Tibial nerve (tissue), 4 donors: Measurements from ENCODE around the gene DIP2A. TPM values are rescaled to one million over a fixed set of nuclear protein-coding genes. Genes with fewer than 3 reads are reported as not detected.

ENCODE experiments used
- DNase-seq, 2 donors: peaks; one replicate each; pipeline ENCODE4 v3.0.0-alpha.2; 2019; ENCODE audit warnings: low spot score in 2 of 2
- H3K27ac ChIP-seq, 4 donors: fragments of 200-600 bp; sonication (generic) in 3 of 4; one replicate each; pipeline ENCODE4 v1.5.1; 2017 to 2019; ENCODE audit warnings: mild to moderate bottlenecking in 1 of 4
- H3K27me3 ChIP-seq, 2 donors: fragments of 200-600 bp; sonication (generic) in 1 of 2; one replicate each; pipeline versions ENCODE4 v1.5.1 to v1.6.0; 2017 to 2019
- H3K36me3 ChIP-seq, 3 donors: fragments of 200-600 bp; sonication (generic); one replicate each; pipeline ENCODE4 v1.5.1; 2018 to 2019
- H3K4me1 ChIP-seq, 4 donors: fragments of 200-600 bp; sonication (generic) in 3 of 4; one replicate each; pipeline ENCODE4 v1.5.1; 2017 to 2019
- H3K4me3 ChIP-seq, 4 donors: fragments of 200-600 bp; sonication (generic) in 3 of 4; one replicate each; pipeline ENCODE4 v1.5.1; 2017 to 2019; ENCODE audit warnings: mild to moderate bottlenecking in 1 of 4, moderate library complexity in 1 of 4
- H3K9me3 ChIP-seq, 4 donors: fragments of 200-600 bp; sonication (generic) in 3 of 4; one replicate each; pipeline ENCODE4 v1.5.1; 2017 to 2019
- EP300 ChIP-seq, 2 donors: sonication (generic); formaldehyde crosslinking; IDR thresholded peaks; one replicate each; pipeline ENCODE4 v1.6.1; 2017; ENCODE audit warnings: antibody characterized with exemption in 2 of 2, mild to moderate bottlenecking in 1 of 2
- POLR2A ChIP-seq, 2 donors: fragments of 450-650 bp; IDR thresholded peaks; one replicate each; pipeline ENCODE4 v1.6.1; 2017; ENCODE audit warnings: antibody characterized with exemption in 2 of 2, mild to moderate bottlenecking in 2 of 2, moderate library complexity in 2 of 2
- WGBS, 2 donors: methylation state at CpG; one replicate each; pipeline ENCODE4 v1.1.5; 2018; 5-methylcytosine and 5-hydroxymethylcytosine counted together
- total RNA-seq, 4 donors: library from RNA; depleted of rRNA; stranded (reverse); fragments of >200 nt; gene quantifications; one replicate each; pipeline ENCODE4 v1.1.0, GENCODE V29; 2016
- TF ChIP-seq, protein P1 (sequence below), 5 experiments: fragments of 200-600 bp in 3 of 5; fragments of 450-650 bp in 2 of 5; sonication (generic) in 3 of 5; IDR thresholded peaks; one replicate each; pipeline ENCODE4 v1.5.1; 2016 to 2019; ENCODE audit warnings: antibody characterized with exemption in 5 of 5, mild to moderate bottlenecking in 3 of 5, moderate library complexity in 2 of 5

Gene DIP2A
- total RNA-seq, 4 donors from 2014 or later = 55.5 to 67.2 (median 59.8) TPM

DNA sequence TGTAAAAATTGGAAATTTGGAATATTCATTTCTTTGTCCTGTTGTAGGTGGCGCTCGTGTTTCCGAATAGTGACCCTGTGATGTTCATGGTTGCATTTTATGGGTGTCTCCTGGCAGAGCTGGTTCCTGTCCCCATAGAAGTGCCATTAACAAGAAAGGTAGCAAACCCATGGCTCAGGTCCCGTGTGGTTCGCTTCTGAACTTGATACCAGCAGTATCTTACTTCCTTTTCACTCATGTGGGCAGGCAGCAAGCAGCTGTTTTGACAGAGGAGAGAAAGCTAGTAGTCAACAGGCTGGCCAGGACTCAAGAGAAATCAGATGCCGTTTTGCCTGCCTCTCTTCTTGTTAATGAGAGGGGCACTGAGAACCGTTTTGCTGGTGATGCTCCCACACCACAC is 73.4 kb downstream of the DIP2A start:
- 86 to 87% methylated on average over 7 of the region's 7 CpGs for WGBS, 2 donors
- no peaks in the 10 kb centered on the region for H3K4me1 ChIP-seq
- TF ChIP-seq, protein P1, sequence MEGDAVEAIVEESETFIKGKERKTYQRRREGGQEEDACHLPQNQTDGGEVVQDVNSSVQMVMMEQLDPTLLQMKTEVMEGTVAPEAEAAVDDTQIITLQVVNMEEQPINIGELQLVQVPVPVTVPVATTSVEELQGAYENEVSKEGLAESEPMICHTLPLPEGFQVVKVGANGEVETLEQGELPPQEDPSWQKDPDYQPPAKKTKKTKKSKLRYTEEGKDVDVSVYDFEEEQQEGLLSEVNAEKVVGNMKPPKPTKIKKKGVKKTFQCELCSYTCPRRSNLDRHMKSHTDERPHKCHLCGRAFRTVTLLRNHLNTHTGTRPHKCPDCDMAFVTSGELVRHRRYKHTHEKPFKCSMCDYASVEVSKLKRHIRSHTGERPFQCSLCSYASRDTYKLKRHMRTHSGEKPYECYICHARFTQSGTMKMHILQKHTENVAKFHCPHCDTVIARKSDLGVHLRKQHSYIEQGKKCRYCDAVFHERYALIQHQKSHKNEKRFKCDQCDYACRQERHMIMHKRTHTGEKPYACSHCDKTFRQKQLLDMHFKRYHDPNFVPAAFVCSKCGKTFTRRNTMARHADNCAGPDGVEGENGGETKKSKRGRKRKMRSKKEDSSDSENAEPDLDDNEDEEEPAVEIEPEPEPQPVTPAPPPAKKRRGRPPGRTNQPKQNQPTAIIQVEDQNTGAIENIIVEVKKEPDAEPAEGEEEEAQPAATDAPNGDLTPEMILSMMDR (IDR thresholded peaks at IDR 0.05) = no peak
- TF ChIP-seq EP300 (IDR thresholded peaks at IDR 0.05) (no peak), POLR2A (IDR thresholded peaks at IDR 0.05) (no peak)
- H3K36me3 ChIP-seq = peaks cover 0 to 65% (median 2%) of the 10 kb centered on the region in 3 donors
- H3K27me3 ChIP-seq = no peaks in the 10 kb centered on the region
- H3K27ac ChIP-seq = no peak overlapping the region
- no peaks in the 10 kb centered on the region for H3K9me3 ChIP-seq
- no peak overlapping the region for H3K4me3 ChIP-seq
- DNase-seq = no peak

GRCh38 chr21:46537026-46537425 is 78.3 kb downstream of the DIP2A start:
- no peak overlapping the region for H3K4me3 ChIP-seq
- H3K36me3 ChIP-seq = peaks cover 2 to 97% (median 24%) of the 10 kb centered on the region in 3 donors
- TF ChIP-seq, protein P1 (IDR thresholded peaks at IDR 0.05) = no peak
- no peak for TF ChIP-seq EP300 (IDR thresholded peaks at IDR 0.05)
- TF ChIP-seq POLR2A (IDR thresholded peaks at IDR 0.05) = no peak
- H3K9me3 ChIP-seq = no peaks in the 10 kb centered on the region
- H3K27ac ChIP-seq = no peak overlapping the region
- no peaks in the 10 kb centered on the region for H3K4me1 ChIP-seq
- no peak for DNase-seq
- H3K27me3 ChIP-seq = no peaks in the 10 kb centered on the region
- WGBS, 2 donors = 84 to 91% methylated on average over 6 of the region's 6 CpGs

DNA sequence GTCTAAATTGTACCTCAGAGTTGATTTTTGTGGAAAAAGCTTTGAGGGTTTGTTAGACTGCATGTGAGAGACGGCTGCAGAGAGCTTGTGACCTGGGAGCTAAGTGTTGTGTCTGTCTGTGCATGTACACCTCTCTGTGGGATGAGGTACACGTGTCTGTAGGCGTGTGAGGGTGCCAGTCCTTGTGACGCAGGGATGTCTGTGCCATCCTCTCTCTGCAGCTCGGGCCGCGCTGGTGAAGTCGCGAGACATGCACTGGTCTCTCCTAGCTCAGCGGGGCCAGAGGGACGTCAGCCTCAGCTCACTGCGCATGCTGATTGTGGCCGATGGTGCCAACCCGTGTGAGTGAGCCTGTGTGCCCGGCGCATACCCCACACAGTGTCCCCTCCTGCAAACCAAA is 79.6 kb downstream of the DIP2A start:
- TF ChIP-seq POLR2A (IDR thresholded peaks at IDR 0.05) (no peak), EP300 (IDR thresholded peaks at IDR 0.05) (no peak)
- TF ChIP-seq, protein P1 (IDR thresholded peaks at IDR 0.05) = no peak
- Histone ChIP-seq H3K4me1 (no peaks in the 10 kb centered on the region), H3K27ac (no peak overlapping the region), H3K36me3 (peaks cover 2 to 99% (median 25%) of the 10 kb centered on the region in 3 donors), H3K4me3 (no peak overlapping the region), H3K9me3 (no peaks in the 10 kb centered on the region), H3K27me3 (no peaks in the 10 kb centered on the region)
- 94 to 95% methylated on average over 16 of the region's 16 CpGs for WGBS, 2 donors
- DNase-seq = no peak

GRCh38 chr21:46538851-46539666 is 80.4 kb downstream of the DIP2A start:
- 89 to 92% methylated on average over 11 of the region's 11 CpGs for WGBS, 2 donors
- Histone ChIP-seq H3K4me3 (no peak overlapping the region), H3K9me3 (no peaks in the 10 kb centered on the region), H3K27ac (no peak overlapping the region), H3K36me3 (peaks cover 2 to 99% (median 25%) of the 10 kb centered on the region in 3 donors), H3K4me1 (no peaks in the 10 kb centered on the region), H3K27me3 (no peaks in the 10 kb centered on the region)
- no peak for TF ChIP-seq POLR2A (IDR thresholded peaks at IDR 0.05)
- TF ChIP-seq, protein P1 (IDR thresholded peaks at IDR 0.05) = no peak
- no peak for TF ChIP-seq EP300 (IDR thresholded peaks at IDR 0.05)
- DNase-seq = no peak

DNA sequence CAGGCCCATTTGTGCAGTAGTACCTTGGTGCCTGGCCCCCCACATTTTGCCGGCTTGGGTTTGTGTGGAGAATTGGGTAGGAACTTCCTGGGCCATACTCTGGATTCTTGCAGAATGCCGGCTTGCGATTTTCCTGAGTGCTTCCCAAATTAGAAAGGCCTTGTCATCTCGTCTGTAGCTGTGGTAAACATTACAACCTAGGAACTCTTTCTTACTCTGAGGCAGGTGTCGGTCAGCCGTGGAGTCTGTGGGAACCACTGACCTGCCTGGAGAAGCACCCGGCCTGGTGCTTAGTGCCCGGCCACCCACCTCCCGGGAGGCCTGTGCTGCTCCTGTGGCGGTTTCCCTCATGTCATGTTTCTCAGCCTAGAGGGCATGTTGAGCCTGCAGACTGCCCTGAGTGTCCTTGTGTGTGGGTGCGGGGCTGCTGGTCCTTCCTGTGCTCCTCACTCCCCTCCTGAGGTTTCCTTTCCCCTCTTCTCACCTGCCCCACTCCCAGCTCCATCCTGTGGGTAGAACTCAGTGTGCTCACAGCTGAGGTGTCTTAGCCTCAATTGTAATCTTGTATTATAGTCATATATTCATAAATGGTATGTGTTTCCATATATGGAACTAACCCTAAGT is 81.5 kb downstream of the DIP2A start:
- H3K36me3 ChIP-seq = peaks cover 2 to 98% (median 25%) of the 10 kb centered on the region in 3 donors
- WGBS, 2 donors = 94 to 96% methylated on average over 11 of the region's 11 CpGs

More for the DNA sequence above, 81.5 kb downstream of the DIP2A start:
- no peak for DNase-seq
- no peaks in the 10 kb centered on the region for H3K27me3 ChIP-seq
- no peak overlapping the region for H3K4me3 ChIP-seq
- H3K9me3 ChIP-seq = no peaks in the 10 kb centered on the region
- no peak for TF ChIP-seq EP300 (IDR thresholded peaks at IDR 0.05)
- TF ChIP-seq, protein P1 (IDR thresholded peaks at IDR 0.05) = no peak
- no peak for TF ChIP-seq POLR2A (IDR thresholded peaks at IDR 0.05)
- no peak overlapping the region for H3K27ac ChIP-seq
- H3K4me1 ChIP-seq = no peaks in the 10 kb centered on the region
